ENCODE measurements around the gene WASHC1. TPM values are rescaled to one million over a fixed set of nuclear protein-coding genes. Genes with fewer than 3 reads are reported as not detected.
"Not testable (repeated sequence)": the region's sequence is repeated elsewhere in the genome, so short reads cannot be mapped to it uniquely, and the experiment has no call there.

WASHC1 gene
- total RNA-seq, result 10 to 100 TPM in 3 of 4 donors, 1 to 10 TPM in 1; 9.2 to 23.9 (median 17.2) TPM

- H3K36me3 ChIP-seq, result not testable (repeated sequence)
- peak within 1 kb of the TSS in 3 of 4 donors; percentile 31 to 58 (median 44) for H3K4me3 ChIP-seq
Measured at GRCh38 chr9:29356-29755, at the start of gene WASHC1. Gene WASHC1, minus strand, starts transcription at chr9:29456. Its CDS starts 4,457 bp downstream, at chr9:24999.

GRCh38 chr9:78333-78732 is 49.1 kb upstream of the WASHC1 start:
- H3K36me3 ChIP-seq, DNase-seq, H3K4me1 ChIP-seq, H3K27ac ChIP-seq, H3K27me3 ChIP-seq, H3K9me3 ChIP-seq, H3K4me3 ChIP-seq: not testable (repeated sequence)

More at GRCh38 chr9:29356-29755, at the start of gene WASHC1:
- DNase-seq, H3K9me3 ChIP-seq, H3K4me1 ChIP-seq, H3K27ac ChIP-seq, H3K27me3 ChIP-seq: not testable (repeated sequence)

- not testable (repeated sequence) for H3K36me3 ChIP-seq, H3K9me3 ChIP-seq, H3K27me3 ChIP-seq, H3K4me1 ChIP-seq, DNase-seq, H3K27ac ChIP-seq, H3K4me3 ChIP-seq
Measured at GRCh38 chr9:76389-76788, 47.1 kb upstream of the WASHC1 start.

GRCh38 chr9:73900-74525 is 44.8 kb upstream of the WASHC1 start:
- not testable (repeated sequence) for H3K9me3 ChIP-seq, DNase-seq, H3K4me1 ChIP-seq, H3K27ac ChIP-seq, H3K36me3 ChIP-seq, H3K27me3 ChIP-seq
- peak overlapping the region in 3 of 4 donors; percentile 24 to 56 (median 56) for H3K4me3 ChIP-seq

- peak in 1 of 3 donors; percentile 48 for DNase-seq
- peak overlapping the region; percentile 22 to 56 (median 40) for H3K4me3 ChIP-seq
- H3K9me3 ChIP-seq, H3K36me3 ChIP-seq, H3K27me3 ChIP-seq, H3K27ac ChIP-seq, H3K4me1 ChIP-seq: not testable (repeated sequence)
Measured at GRCh38 chr9:73076-73899, 44.0 kb upstream of the WASHC1 start.

GRCh38 chr9:63031-63629 is 33.9 kb upstream of the WASHC1 start:
- peak in 1 of 3 donors; percentile 67 for DNase-seq
- H3K27ac ChIP-seq, result peak overlapping the region in 1 of 4 donors; percentile 13
- H3K27me3 ChIP-seq, H3K9me3 ChIP-seq, H3K36me3 ChIP-seq, H3K4me1 ChIP-seq, H3K4me3 ChIP-seq: not testable (repeated sequence)

- not testable (repeated sequence) for H3K4me3 ChIP-seq, H3K36me3 ChIP-seq, DNase-seq, H3K27ac ChIP-seq, H3K27me3 ChIP-seq, H3K4me1 ChIP-seq, H3K9me3 ChIP-seq
Measured at GRCh38 chr9:52678-53077, 23.4 kb upstream of the WASHC1 start.

GRCh38 chr9:48190-48842 is 19.1 kb upstream of the WASHC1 start:
- not testable (repeated sequence) for DNase-seq, H3K27me3 ChIP-seq, H3K4me1 ChIP-seq, H3K4me3 ChIP-seq, H3K27ac ChIP-seq, H3K9me3 ChIP-seq, H3K36me3 ChIP-seq

- not testable (repeated sequence) for H3K27ac ChIP-seq, H3K36me3 ChIP-seq, H3K4me1 ChIP-seq, DNase-seq, H3K4me3 ChIP-seq, H3K27me3 ChIP-seq, H3K9me3 ChIP-seq
Measured at GRCh38 chr9:46639-47271, 17.5 kb upstream of the WASHC1 start.

- not testable (repeated sequence) for H3K27ac ChIP-seq, H3K4me3 ChIP-seq, H3K4me1 ChIP-seq, DNase-seq, H3K27me3 ChIP-seq, H3K36me3 ChIP-seq, H3K9me3 ChIP-seq
Measured at GRCh38 chr9:46164-46563, 16.9 kb upstream of the WASHC1 start.

GRCh38 chr9:45180-45878 is 16.1 kb upstream of the WASHC1 start:
- DNase-seq, H3K4me1 ChIP-seq, H3K9me3 ChIP-seq, H3K27me3 ChIP-seq, H3K4me3 ChIP-seq, H3K27ac ChIP-seq, H3K36me3 ChIP-seq: not testable (repeated sequence)

GRCh38 chr9:44416-44815 is 15.2 kb upstream of the WASHC1 start:
- not testable (repeated sequence) for H3K27me3 ChIP-seq, H3K36me3 ChIP-seq, H3K27ac ChIP-seq, H3K4me1 ChIP-seq, DNase-seq, H3K9me3 ChIP-seq, H3K4me3 ChIP-seq

- H3K4me1 ChIP-seq, H3K27me3 ChIP-seq, H3K36me3 ChIP-seq, H3K9me3 ChIP-seq, DNase-seq, H3K4me3 ChIP-seq, H3K27ac ChIP-seq: not testable (repeated sequence)
Measured at GRCh38 chr9:43636-44035, 14.4 kb upstream of the WASHC1 start.

- H3K9me3 ChIP-seq, H3K36me3 ChIP-seq, H3K4me1 ChIP-seq, H3K27ac ChIP-seq, DNase-seq, H3K27me3 ChIP-seq, H3K4me3 ChIP-seq: not testable (repeated sequence)
Measured at GRCh38 chr9:43116-43515, 13.9 kb upstream of the WASHC1 start.
